ENCODE data around the gene LONP2.

DNA sequence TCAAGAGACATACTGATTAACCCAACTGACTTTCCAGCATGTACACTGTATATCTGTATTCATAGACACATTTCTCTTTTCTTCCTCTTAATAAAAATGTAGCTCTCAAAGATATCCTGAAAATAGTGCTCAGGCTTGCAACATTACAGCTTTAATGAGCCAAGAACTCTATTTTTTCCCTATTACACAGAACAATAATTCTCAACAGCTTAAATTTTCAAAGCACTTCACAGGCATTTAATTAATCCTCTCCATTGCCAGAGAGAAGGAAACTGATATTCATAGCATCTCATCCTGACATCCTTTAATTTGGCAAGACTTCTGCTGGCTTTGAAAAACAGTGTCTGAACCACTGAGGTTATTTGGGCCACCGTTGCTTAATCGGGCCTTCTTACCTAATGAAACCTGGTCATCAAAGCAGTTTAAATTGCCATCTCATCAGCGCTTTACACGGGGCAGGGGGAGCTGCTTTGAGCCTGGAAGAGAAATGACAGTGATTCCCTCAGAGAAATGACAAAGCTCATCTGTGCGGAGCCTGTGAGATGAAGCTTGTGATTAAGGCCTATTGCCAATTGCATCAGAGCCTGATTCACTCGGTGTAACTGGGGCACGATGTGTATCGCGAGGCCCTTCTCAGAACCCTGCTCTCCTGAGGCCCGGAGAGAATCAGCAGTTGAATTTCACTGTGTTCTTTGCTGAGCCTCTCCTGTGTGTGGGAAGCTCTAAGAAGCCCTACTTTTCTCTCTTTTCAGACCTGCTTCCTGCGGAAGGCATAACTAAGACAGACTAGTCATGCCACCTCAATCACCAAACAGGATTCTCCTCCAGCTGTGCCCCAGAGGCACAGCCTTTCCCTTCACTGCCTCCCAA, 149.6 kb downstream of the LONP2 start:
- TF ChIP-seq, protein P1, sequence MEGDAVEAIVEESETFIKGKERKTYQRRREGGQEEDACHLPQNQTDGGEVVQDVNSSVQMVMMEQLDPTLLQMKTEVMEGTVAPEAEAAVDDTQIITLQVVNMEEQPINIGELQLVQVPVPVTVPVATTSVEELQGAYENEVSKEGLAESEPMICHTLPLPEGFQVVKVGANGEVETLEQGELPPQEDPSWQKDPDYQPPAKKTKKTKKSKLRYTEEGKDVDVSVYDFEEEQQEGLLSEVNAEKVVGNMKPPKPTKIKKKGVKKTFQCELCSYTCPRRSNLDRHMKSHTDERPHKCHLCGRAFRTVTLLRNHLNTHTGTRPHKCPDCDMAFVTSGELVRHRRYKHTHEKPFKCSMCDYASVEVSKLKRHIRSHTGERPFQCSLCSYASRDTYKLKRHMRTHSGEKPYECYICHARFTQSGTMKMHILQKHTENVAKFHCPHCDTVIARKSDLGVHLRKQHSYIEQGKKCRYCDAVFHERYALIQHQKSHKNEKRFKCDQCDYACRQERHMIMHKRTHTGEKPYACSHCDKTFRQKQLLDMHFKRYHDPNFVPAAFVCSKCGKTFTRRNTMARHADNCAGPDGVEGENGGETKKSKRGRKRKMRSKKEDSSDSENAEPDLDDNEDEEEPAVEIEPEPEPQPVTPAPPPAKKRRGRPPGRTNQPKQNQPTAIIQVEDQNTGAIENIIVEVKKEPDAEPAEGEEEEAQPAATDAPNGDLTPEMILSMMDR (IDR thresholded peaks at IDR 0.05; ENCODE audit: low read length): no peak
- TF ChIP-seq EZH2 (optimal IDR thresholded peaks at IDR 0.05; ENCODE audit: low read depth, low read length) (no peak), EZH2phosphoT487 (IDR thresholded peaks at IDR 0.05; ENCODE audit: low read length) (no peak)
